Inferior parietal cortex (tissue), 1 donor: Measurements from ENCODE around the gene ITCH.
A peak's percentile ranks its signal among the peaks of the same experiment; 100 is the strongest.
"Not testable (repeated sequence)": the region's sequence is repeated elsewhere in the genome, so short reads cannot be mapped to it uniquely, and the experiment has no call there.

Source experiments
- DNase-seq: peaks from one replicate; pipeline ENCODE4 v3.0.0-alpha.2; 2016; ENCODE audit errors: extremely low spot score

The ITCH gene

GRCh38 chr20:34507702-34508413 lies 144.8 kb downstream of the ITCH start:
- no peak for DNase-seq

GRCh38 chr20:34510575-34510974 lies 147.5 kb downstream of the ITCH start:
- DNase-seq: no peak

- no peak for DNase-seq
Observed at GRCh38 chr20:34511891-34512265, 148.8 kb downstream of the ITCH start.

DNA sequence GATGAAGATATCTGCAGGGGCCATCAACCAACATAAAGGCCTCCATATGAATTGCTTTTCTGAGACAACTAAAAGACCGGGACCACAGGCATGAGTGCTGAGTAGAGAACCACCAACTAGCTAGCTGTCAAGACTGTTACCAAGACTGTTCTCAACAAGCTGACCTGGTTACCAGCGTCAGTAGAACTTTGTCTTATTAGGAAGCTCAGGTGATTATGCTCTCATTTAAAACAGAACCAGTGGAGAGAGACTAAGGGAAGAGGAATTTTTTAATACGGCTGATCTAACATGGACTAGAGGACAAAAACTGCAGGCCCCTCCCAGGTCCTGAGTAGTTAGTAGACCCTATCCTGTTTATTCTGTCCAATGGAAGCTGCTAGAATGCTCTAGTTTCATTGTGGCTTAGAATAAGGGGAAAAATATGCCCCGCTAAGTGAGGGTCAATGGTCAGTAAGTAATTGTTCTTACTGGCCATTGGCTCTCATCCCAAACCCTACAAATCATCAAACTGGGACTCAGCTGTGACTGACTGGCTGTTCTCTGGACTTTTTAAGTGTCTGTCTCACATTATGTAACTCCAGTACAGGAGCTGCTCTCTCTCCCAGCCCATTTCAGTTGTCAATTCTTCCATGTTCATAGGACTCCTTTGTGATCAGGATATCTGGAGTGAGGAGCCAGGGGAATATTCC lies 149.3 kb downstream of the ITCH start:
- no peak for DNase-seq

- DNase-seq: no peak
Observed at GRCh38 chr20:34512955-34513419, 149.9 kb downstream of the ITCH start.

GRCh38 chr20:34514034-34514433 lies 151.0 kb downstream of the ITCH start:
- DNase-seq: not testable (repeated sequence)

DNA sequence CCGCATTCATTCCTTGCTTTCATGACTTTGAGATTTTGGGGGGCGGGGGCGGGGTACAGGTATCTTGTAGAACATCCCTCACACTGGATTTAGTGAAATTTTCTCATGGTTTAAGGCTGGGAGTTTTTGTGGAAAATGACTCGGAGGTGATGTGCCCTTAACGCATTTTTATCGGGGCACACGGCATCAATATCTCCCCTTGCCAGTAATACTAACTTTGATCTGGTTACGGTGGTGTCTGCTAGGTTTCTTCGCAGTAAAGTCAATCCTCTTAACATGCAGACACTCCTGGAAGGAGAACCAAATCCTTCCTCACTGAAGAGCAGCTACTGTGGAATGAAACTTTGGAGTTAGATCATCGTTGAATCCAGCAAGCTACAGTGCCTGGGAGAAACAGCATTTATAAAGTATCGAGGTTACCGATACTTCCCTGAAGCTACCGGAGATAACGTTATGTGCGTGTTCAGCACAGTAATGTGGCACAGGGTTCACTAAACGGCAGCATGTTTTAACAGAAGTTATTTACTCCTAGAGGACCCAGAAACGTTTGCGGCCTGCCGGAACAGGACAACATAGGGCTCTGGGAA lies 151.9 kb downstream of the ITCH start:
- no peak for DNase-seq

- no peak for DNase-seq
Observed at GRCh38 chr20:34515484-34516246, 152.6 kb downstream of the ITCH start.

DNA sequence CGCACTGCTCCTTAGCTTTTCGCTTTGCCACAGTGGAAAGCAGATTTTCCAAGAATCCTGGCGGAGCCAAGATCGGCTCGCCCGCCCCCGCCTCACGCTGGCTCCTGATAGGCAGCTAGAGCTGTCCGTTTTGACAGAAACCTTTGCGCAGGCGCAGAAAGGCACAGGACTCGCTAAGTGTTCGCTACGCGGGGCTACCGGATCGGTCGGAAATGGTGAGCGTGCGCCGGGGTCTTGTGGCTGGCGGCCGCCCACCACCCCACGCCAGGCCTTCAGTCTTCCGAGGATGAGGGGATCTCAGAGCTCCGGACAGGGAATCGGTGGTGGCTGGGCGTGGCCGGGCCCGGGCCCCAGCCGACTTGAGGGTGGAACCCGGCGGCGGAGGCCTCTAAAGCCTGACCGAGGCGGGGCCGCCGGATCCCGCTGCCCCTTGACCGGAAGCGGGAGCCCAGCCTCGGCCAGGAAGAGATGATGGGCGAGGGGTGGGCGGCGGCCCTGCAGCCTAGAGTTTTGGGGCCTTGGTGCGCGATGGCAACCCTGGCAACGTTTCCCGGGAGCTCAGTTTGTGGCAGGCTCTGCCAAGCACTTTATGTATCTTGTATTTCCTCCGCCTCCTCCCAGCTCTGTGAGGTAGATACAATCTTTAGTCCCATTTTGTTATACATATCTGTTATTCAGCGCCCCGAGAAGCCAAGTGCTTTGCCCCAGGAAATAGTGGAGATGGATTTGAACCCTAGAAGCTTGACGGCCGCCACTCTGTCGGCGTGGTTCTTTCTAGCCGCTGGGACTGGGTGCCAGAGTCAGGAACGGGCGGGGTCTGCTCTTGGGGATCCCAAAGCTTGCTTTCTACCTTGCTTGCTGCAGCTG lies 153.4 kb downstream of the ITCH start, which contains the start of gene DYNLRB1:
DYNLRB1 (plus strand) TSS at position 176 of the 867 bp plus-strand sequence; CDS start at position 213, 37 bp downstream.
- DNase-seq: peak; percentile 99

DNA sequence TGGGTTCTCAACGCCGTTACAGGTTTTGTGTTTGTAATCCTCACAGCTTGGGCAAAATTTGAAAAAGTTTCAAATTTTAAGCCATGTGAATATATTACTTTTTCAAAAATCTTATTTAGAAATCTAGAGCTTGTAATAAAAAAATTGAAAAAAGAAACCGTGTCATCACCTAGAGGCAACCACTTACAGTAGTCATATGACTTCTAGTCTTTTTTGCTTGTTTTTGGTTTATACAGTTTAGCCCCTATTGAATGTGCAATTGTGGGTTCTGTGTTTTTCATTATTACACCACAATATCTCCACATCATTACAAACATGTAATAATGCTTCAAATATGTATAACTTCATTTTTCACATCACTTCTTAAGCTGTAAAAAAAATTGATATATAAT lies 154.0 kb downstream of the ITCH start:
- no peak for DNase-seq

GRCh38 chr20:34518863-34519262 lies 155.8 kb downstream of the ITCH start:
- DNase-seq: not testable (repeated sequence)

GRCh38 chr20:34519841-34520240 lies 156.8 kb downstream of the ITCH start:
- not testable (repeated sequence) for DNase-seq

- no peak for DNase-seq
Observed at GRCh38 chr20:34522969-34523871, 160.1 kb downstream of the ITCH start.

DNA sequence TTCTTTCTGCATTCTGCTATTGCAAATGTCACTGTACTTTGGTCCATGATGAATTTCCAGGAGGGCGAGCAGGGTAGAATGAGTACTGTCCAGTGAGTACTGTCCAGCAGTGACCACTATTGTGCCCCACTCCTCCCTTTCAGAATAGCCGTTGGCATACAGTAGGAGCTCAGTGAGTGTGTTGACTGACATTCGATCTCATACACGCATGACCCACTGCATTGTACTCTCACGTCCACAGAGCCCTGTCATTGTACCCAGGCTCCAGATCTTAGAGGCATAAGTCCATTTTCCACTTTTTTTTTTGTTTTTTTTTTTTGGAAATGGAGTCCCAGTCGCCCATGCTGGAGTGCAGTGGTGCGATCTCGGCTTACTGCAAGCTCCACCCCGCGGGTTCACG lies 161.4 kb downstream of the ITCH start:
- no peak for DNase-seq

DNA sequence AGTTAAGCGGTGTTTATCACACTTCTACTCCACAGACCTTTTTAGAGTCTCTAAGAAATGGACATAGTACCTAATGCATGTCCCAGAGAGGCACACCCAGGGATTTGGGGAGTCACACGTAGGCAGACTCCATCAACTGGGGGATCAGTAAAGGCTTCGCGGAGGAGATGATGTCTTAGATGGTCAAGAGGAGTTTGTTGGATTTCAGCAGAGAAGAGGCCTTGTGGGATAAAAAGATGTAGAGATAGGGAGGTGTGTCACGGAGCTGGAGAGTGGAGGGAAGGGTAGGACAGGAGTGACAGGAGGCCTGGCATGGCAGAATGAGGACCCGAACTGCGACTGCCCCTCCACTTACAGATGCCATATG lies 162.3 kb downstream of the ITCH start:
- no peak for DNase-seq

- no peak for DNase-seq
Observed at GRCh38 chr20:34525709-34526416, 162.8 kb downstream of the ITCH start.

GRCh38 chr20:34526466-34526865 lies 163.4 kb downstream of the ITCH start:
- DNase-seq: no peak

DNA sequence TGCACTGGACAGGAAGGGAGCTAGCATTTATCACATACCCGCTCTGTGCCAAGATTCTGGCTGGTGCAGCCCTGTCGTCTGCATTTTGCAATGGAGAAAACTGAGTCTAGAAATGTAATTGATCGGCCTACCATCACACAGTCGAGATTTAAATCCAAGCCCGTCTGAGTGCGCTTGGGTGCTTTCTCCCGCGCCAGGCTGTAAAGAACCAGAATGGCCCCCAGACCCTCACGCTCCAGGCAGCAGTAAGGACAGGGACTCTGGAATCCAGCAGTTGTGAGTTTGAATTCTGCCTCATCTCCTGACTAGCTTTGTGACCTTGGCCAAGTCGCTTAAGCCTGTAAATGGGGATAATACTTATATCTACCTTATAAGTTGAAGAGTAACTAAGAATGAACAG lies 163.9 kb downstream of the ITCH start:
- no peak for DNase-seq

- no peak for DNase-seq
Observed at GRCh38 chr20:34528921-34529297, 165.8 kb downstream of the ITCH start.

DNA sequence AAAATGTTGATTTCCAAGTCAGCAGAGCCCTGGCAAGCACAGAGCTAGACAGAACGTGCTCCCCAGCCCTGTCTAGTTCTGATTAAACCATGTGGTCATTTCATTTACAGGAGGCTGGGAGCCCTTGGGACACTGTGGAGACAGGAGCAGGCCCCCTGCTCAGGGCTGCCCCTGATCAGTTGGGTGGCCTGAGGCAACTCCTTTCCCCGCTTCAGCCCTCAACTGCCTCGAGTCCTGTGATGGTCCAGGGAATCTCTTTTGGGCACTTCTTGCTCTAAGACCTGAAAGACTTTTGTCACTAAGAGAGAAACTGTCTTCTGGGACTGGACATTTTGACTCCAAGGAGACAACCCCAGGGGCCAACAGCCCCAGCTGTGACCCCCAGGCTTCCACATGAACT lies 166.7 kb downstream of the ITCH start:
- DNase-seq: no peak
